GM20431 (cell line): ENCODE measurements around the gene TSPAN7.

Experiments
- in situ Hi-C: fragments of 300-500 bp; cut with MseI, MboI; formaldehyde crosslinking; loops from one replicate; pipeline ENCODE4 v1.15.0; 2020; ENCODE audit warnings: low sequenced_read_pairs; ENCODE audit not compliant: unreplicated experiment

Gene TSPAN7

DNA sequence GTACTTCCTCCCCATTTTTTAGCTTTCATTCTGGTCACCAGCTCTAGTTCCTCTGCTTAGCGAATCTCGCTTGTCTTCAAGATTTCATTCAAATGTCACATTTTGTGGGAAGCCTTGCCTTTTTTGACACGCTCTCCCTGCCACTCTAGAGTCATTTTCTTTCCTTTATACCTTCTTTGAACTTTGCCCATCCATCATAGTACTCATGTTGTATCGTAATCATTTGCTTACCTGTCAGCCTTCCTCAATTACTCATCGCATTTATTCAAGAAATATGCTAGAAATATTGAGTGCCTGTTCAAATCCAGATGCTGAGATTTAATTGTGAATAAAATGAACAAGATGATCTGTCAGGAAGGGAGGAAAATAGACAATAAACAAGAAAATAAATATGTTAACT is 21.8 kb downstream of the TSPAN7 start:
- in situ Hi-C loops = no loop called here

- in situ Hi-C loops = no loop called here
Measured at GRCh38 chrX:38594434-38594833, 33.1 kb downstream of the TSPAN7 start.

DNA sequence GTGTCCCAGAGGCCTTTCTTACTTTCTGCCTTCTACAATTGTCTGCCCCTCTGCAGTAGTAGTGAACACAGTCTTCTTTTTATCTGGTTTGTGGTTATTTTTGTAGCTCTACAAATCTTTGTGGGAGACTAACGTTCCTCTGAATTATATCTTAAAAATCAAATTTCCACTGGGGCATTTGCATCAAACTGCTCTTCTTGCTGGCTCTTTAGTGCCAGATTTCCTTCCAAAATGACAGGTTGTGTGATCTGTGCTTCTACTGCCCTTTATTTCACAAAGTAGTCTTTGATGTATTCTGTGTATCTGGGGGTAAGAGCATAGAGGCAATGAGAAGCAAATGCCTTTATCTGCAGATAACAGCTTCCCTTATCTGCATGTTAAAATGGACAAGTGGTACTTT is 34.5 kb downstream of the TSPAN7 start:
- in situ Hi-C loops = no loop called here

DNA sequence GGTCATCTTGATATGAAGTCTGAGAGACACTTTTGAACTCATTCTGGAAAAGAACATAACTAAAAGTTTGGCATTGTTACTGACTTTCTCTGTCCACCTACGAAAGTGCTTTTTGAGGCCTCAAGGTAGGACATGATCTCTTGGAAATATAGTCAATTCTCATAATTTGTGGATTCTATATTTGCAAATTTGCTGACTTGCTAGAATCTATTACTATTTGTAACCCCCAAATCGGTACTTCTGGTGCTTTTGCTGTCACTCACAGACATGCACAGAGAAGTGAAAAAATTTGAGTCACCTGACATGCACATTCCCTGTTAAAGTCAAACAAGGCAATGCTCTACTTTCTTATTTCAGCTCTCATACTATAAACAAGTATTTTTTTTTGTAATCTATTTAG is 35.6 kb downstream of the TSPAN7 start:
- in situ Hi-C loops = no loop called here

DNA sequence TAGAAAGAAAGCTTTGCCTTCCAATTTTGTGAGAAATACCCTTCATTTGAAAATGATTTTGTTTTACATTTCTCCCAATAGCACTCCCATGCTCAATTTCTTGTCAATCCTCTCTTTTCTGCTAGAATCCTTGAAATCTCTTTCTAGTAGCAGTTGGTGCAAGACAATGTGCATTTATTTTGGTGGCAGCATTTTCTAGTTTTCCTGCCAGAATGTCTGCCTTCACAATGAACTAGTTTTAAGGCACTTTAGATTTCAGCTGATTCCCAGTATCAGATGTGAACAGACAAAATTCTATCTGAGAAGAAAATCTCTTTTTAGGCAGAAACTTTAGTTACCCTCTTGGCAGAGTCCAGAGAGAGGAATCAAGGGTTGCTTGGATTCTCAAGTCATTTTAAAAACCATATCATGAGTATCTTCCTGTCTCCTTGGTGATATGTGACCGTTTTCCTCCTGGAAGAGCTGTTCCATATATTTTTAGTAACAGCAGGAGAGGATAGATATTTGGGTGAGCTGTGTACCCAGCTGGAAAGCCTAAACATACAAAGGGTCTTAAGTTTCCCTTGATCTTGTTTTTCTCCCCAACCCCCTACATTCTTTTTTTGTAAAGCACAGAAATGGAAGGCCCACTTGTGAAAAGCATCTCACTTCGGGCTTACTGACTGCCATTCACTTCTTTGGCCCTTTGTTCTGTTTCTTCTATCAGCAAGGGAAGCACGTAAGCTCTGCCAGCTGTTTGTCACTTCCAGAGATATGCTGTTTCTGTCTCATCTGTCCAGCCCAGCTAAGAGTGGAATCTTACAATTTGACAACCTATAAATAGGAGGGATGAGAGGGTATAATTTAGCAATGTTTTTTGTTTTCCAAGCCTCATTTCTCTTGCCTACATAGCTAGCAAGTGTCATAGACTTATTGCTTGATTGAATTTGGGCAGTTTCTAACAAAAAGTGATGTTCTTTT is 38.7 kb downstream of the TSPAN7 start:
- in situ Hi-C loops = no loop called here

GRCh38 chrX:38601866-38602265 is 40.5 kb downstream of the TSPAN7 start:
- in situ Hi-C loops = no loop called here

- in situ Hi-C loops = no loop called here
Measured at GRCh38 chrX:38606821-38607220, 45.5 kb downstream of the TSPAN7 start.

DNA sequence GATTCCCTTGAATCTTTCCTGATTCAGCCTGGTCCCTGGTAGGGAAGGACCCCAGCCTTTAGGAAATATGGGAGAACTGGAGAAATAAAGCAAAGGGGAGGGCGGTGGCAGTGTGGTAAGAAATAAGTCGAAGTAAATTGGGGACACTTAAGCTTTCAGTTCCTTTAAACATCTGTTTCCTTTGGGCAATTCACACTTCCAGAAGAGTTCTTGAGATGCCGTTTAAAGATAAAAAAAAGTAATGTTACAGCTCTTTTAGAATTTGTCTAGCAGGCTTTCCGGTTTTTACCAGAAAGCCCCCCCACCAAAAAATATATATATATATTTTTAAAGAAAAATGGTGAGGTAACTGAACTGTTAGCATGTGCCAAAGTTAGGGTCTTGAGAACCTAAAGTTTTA is 46.6 kb downstream of the TSPAN7 start:
- in situ Hi-C loops = no loop called here

GRCh38 chrX:38610849-38611248 is 49.5 kb downstream of the TSPAN7 start:
- in situ Hi-C loops = no loop called here

DNA sequence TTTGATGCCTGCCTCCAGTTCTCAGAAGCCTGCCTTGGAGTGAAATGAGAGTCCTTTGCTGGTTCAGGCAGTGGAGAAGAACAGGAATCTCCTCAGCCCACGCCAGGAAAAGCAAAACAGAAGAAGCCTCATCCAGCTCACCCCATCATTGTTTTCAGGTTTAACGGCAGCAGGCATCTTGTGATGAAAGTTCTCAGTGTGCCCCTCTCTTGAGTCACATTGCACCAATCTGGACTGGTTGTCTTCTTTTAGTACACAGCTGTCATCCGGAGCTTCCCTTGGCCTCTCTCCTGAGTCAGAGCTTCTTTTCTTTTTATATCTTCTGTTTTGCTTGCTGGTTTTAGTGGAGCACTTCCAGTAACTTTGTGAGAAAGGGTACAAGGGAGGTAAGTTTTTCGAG is 50.9 kb downstream of the TSPAN7 start:
- in situ Hi-C loops = no loop called here

DNA sequence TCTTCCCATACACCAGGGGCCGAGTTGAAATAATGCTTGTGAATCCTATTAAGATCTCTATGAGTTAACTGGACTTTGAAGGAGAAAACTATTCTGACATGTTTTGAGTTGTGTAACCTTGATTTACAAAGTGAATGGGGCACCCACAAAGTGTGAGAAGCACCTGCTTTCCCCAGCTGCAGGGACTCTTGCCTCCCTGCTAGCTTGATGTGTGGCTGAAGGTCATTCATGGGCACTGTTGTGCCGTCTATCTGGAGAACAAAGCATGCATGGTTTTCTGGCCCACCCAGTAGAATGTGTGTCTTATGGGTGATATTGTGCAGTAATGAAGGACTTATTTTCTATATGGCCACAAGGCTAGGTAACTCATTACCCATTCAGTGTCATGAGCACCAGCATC is 53.1 kb downstream of the TSPAN7 start:
- in situ Hi-C loops = no loop called here

- in situ Hi-C loops = no loop called here
Measured at GRCh38 chrX:38616904-38617303, 55.6 kb downstream of the TSPAN7 start.

GRCh38 chrX:38618180-38618579 is 56.8 kb downstream of the TSPAN7 start:
- in situ Hi-C loops = no loop called here

- in situ Hi-C loops = no loop called here
Measured at GRCh38 chrX:38620623-38621022, 59.3 kb downstream of the TSPAN7 start.

GRCh38 chrX:38626296-38626695 is 65.0 kb downstream of the TSPAN7 start:
- in situ Hi-C loops = no loop called here

DNA sequence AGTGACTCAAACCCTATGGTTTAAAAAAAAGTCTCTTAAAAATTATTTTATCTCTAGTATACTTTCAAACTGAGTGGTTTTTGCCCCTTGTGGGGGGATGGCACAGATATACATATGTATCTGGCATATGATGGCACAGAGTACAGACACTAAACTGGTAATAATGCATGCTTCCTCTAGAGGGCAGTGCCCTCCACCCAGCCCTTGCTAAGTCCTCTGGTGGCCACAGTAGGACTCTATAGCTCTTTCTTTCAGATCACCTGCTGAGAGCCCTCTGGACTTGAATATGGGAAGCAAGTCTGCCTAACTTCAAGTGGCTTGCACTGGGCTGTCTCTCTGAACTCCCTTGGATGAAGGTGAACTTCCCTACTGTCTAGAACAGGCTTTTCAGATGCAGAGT is 66.3 kb downstream of the TSPAN7 start:
- in situ Hi-C loops = no loop called here

DNA sequence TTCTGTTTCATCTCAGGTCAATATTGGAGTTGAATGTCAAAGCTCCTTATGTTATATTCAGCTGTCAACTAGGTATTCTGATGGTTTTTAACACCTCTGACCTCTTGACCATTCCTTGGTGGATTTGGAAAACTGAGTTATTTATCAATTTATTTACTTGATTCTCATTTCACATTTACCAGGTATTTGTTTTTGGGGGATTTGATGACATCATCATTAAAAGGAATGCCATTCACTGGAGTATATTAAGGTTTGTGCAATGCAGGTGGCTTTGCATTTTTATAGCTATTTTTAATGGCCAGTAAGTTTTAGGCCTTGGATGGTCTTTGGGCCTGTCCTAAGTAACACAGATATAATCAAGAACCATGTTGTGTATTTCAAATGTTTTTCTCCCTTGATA is 67.2 kb downstream of the TSPAN7 start:
- in situ Hi-C loops = no loop called here

DNA sequence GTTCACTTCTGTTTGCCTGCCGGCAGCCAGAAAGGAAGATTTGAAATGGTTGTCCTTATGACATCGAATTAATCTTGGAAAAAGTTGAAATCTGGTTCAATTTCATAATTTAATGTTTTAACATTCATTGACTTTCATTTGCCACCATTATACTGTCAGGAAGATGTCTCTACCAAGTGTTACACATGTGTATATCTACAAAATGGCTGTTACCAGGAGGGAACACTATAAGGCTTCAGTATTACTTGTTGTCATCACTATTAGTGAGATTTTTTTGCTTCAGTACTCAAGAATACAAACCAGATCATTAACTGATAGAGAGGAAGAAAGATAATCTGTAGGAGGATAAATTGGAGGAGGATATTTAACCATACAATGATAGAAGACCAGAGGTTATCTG is 71.2 kb downstream of the TSPAN7 start:
- in situ Hi-C loops = no loop called here

DNA sequence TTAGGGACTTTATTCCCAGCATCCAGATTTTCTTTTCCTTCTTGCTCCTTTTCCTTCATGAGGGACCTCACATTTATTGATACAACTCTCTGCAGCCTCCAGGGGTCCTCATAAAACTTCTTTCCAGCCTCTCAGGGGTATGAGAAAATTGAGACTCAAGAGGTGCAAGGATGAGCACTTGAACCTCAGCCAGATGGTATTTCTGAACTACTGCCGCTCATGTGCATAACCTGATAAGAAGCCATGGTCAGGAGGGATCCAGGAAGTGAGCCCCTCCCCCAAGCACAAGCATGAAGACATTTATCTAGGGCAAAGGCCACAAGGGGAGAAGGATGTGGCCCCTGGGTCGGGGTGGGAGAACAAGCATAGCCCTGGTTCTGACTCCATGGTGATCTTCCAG is 73.3 kb downstream of the TSPAN7 start:
- in situ Hi-C loops = no loop called here

GRCh38 chrX:38636949-38637819 is 75.8 kb downstream of the TSPAN7 start:
- in situ Hi-C loops = no loop called here

GRCh38 chrX:38638952-38639529 is 77.7 kb downstream of the TSPAN7 start:
- in situ Hi-C loops = no loop called here
